DOHH2 (cell line): ENCODE measurements around the gene CPM.

Experiments used
- CTCF ChIP-seq: fragments of 200-600 bp; sonication (generic); IDR thresholded peaks from one replicate; pipeline ENCODE4 v1.5.1; 2014; ENCODE audit warnings: antibody characterized with exemption, mild to moderate bottlenecking, low read depth, low read length; ENCODE audit not compliant: poor library complexity, severe bottlenecking
- EZH2phosphoT487 ChIP-seq: fragments of 200-600 bp; sonication (generic); IDR thresholded peaks from 2 replicates; pipeline ENCODE4 v1.6.1; 2017; ENCODE audit warnings: borderline replicate concordance, mild to moderate bottlenecking, antibody characterized with exemption, low read length, moderate library complexity, mixed read lengths

- TF ChIP-seq CTCF (no peak), EZH2phosphoT487 (no peak)
These were observed 19.3 kb downstream of the CPM start for GRCh38 chr12:68913682-68914081.
